GM12801 (cell line): ENCODE measurements around the gene PSMD1.

Source experiments
- TF ChIP-seq, protein P1 (sequence below): IDR thresholded peaks from one replicate; pipeline ENCODE4 v1.5.1; 2011; ENCODE audit warnings: control low read depth; ENCODE audit not compliant: insufficient read length; ENCODE audit errors: extremely low read depth

The PSMD1 gene

DNA sequence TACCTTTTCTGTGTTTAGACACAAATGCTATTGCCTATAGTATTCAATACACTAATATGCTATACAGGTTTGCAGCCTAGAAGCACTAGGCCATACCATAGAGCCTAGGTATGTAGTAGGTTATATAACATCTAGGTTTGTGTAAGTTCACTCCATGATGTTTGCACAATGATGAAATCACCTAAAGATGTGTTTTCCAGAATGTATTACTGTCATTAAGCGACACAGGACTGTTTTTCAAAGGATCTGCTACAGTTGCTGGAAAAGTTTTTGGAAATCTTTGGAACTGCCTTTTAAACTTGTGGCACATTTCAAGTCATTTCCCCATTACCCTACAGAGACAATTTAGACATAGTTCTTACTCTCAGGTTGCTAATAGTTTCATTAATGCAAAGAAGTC, 9.3 kb downstream of the PSMD1 start:
- TF ChIP-seq, protein P1, sequence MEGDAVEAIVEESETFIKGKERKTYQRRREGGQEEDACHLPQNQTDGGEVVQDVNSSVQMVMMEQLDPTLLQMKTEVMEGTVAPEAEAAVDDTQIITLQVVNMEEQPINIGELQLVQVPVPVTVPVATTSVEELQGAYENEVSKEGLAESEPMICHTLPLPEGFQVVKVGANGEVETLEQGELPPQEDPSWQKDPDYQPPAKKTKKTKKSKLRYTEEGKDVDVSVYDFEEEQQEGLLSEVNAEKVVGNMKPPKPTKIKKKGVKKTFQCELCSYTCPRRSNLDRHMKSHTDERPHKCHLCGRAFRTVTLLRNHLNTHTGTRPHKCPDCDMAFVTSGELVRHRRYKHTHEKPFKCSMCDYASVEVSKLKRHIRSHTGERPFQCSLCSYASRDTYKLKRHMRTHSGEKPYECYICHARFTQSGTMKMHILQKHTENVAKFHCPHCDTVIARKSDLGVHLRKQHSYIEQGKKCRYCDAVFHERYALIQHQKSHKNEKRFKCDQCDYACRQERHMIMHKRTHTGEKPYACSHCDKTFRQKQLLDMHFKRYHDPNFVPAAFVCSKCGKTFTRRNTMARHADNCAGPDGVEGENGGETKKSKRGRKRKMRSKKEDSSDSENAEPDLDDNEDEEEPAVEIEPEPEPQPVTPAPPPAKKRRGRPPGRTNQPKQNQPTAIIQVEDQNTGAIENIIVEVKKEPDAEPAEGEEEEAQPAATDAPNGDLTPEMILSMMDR: no peak

- TF ChIP-seq, protein P1: no peak
Observed at GRCh38 chr2:231068525-231069222, 12.0 kb downstream of the PSMD1 start.

- TF ChIP-seq, protein P1: no peak
Observed at GRCh38 chr2:231069379-231070054, 12.8 kb downstream of the PSMD1 start.

GRCh38 chr2:231084565-231084964, 27.9 kb downstream of the PSMD1 start:
- TF ChIP-seq, protein P1: no peak

DNA sequence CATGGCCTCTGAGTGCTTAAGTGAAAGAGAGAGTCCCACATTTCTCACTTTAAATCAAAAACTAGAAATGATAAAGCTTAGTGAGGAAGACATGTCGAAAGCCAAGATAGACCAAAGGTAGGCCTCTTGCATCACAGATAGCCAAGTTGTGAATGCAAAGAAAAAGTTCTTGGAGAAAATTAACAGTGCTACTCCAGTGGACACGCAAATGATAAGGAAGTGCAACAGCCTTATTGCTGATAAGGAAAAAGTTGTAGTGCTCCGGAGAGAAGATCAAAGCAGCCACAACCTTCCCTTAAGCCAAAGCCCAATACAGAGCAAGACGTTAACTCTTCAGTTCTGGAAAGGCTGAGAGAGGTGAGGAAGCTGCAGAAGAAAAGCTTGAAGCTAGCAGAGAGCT, 32.1 kb downstream of the PSMD1 start:
- TF ChIP-seq, protein P1: no peak

DNA sequence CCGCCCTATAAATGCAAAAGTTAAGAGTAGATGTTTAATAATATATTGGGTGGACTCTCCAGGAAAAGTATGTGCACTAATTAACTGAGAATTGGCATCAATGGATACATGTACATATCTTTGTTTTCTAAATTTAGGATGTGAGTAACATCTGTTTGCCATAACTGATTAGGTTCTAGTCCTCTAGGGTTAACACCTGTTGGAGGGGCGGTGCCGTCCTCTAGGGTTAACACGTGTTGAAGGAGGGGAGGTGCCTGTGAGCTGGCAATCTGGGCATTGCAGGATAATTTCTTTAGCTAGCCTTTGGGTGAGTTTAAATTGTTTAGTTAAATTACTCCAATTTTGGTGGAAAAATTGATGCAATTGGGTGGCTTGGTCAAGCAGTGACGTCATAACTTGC, 37.3 kb downstream of the PSMD1 start:
- TF ChIP-seq, protein P1: no peak

GRCh38 chr2:231094736-231095346, 38.2 kb downstream of the PSMD1 start:
- TF ChIP-seq, protein P1: no peak
